ENCODE results near the gene KLHDC10.
"Not testable (repeated sequence)": the region's sequence is repeated elsewhere in the genome, so short reads cannot be mapped to it uniquely, and the experiment has no call there.

KLHDC10 gene

GRCh38 chr7:130123501-130123900 lies 53.2 kb downstream of the KLHDC10 start:
- no peak for DNase-seq (ENCODE audit: low read depth)

- DNase-seq (ENCODE audit: low read depth), result no peak
These were observed 54.4 kb downstream of the KLHDC10 start for GRCh38 chr7:130124711-130125110.

GRCh38 chr7:130126840-130127239 lies 56.5 kb downstream of the KLHDC10 start:
- DNase-seq (ENCODE audit: low read depth), result not testable (repeated sequence)

- no peak for DNase-seq (ENCODE audit: low read depth)
These were observed 57.1 kb downstream of the KLHDC10 start for GRCh38 chr7:130127404-130127803.

GRCh38 chr7:130127821-130128317 lies 57.5 kb downstream of the KLHDC10 start:
- no peak for DNase-seq (ENCODE audit: low read depth)

GRCh38 chr7:130129011-130129411 lies 58.7 kb downstream of the KLHDC10 start:
- DNase-seq (ENCODE audit: low read depth), result no peak

- DNase-seq (ENCODE audit: low read depth), result no peak
These were observed 61.0 kb downstream of the KLHDC10 start for GRCh38 chr7:130131191-130131834.

GRCh38 chr7:130131964-130132875 lies 61.9 kb downstream of the KLHDC10 start:
- DNase-seq (ENCODE audit: low read depth), result no peak

GRCh38 chr7:130133029-130133782 lies 62.9 kb downstream of the KLHDC10 start:
- DNase-seq (ENCODE audit: low read depth), result no peak

- DNase-seq (ENCODE audit: low read depth), result no peak
These were observed 63.8 kb downstream of the KLHDC10 start for GRCh38 chr7:130134106-130134636.

- DNase-seq (ENCODE audit: low read depth), result no peak
These were observed 64.4 kb downstream of the KLHDC10 start for GRCh38 chr7:130134726-130135125.

- no peak for DNase-seq (ENCODE audit: low read depth)
These were observed 65.2 kb downstream of the KLHDC10 start for GRCh38 chr7:130135208-130136205.

GRCh38 chr7:130136579-130137167 lies 66.3 kb downstream of the KLHDC10 start:
- no peak for DNase-seq (ENCODE audit: low read depth)

- DNase-seq (ENCODE audit: low read depth), result no peak
These were observed 66.9 kb downstream of the KLHDC10 start for GRCh38 chr7:130137207-130137606.

- DNase-seq (ENCODE audit: low read depth), result no peak
These were observed 69.0 kb downstream of the KLHDC10 start for GRCh38 chr7:130139193-130139960.

- no peak for DNase-seq (ENCODE audit: low read depth)
These were observed 70.3 kb downstream of the KLHDC10 start for GRCh38 chr7:130140551-130141160.

GRCh38 chr7:130141161-130141883 lies 71.0 kb downstream of the KLHDC10 start:
- DNase-seq (ENCODE audit: low read depth), result no peak

- DNase-seq (ENCODE audit: low read depth), result no peak
These were observed 71.7 kb downstream of the KLHDC10 start for GRCh38 chr7:130141884-130142653.
